GM18909 (cell line): Measurements from ENCODE around the gene RD3L.
"Not testable (repeated sequence)": the region's sequence is repeated elsewhere in the genome, so short reads cannot be mapped to it uniquely, and the experiment has no call there.

Experiments used
- ATAC-seq: cut with Tn5 transposase; IDR thresholded peaks from one replicate; pipeline ENCODE4 v1.9.1; 2021; ENCODE audit warnings: mild to moderate bottlenecking; ENCODE audit not compliant: unreplicated experiment, poor library complexity

Gene RD3L

DNA sequence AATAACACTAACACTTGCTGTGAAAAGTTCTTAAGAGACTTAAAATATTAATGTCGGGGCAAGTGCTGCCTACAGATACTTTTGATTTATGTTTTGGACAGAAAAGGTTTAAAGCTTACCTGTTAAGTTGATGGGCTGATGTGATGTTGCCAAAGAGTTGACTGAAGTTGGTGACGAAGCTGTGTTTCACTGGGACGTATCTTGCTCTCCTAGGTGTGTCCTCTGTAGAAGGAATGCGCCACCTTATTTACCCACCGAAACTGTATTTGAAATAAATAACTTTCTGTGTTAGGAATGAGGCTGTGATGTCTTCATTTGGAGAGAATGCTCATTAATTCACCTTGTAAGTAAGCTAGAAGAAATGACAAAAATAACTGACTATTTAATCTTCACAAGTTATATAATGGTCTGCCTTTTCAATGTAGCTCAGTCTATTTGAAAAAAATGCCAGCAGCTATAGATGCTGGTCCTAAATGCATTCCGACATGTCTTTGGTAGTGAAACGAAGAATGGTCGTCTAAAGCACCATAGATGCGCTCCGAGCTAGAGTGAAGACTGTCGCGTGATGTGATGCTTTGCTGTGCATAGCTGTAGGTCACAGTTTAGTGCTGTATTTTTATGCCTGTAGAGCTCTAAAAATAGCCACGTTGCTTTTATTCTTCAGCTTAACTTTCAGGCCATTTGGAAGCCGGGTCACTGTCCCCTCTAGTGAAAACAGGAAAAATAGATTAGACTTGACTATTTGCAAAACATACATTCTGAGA is at the start of gene RD3L:
RD3L (minus strand) TSS at position 557 of the 764 bp plus-strand sequence. CDS start 834 bp downstream, outside the sequence.
- ATAC-seq = no peak

GRCh38 chr14:103989964-103990363 is 47.6 kb upstream of the RD3L start:
- no peak for ATAC-seq

DNA sequence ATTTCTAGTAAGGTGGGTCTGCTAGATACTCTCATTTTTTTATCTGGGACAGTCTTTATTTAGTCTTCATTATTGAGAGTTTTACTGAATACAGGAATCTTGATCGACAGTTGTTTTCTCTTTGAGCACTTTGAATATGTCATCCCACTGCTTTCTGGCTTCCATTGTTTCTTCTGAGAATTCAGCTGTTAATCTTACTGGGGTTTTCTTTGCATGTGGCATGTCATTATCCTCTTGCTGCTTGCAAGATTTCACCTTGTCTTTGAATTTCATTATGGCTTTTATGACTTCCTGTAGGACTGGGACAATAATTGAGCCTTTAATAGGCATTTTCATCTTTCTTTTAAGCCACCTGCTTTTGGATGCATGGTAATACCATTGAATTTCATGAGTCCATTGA is 46.7 kb upstream of the RD3L start:
- ATAC-seq = no peak

GRCh38 chr14:103984196-103984595 is 41.9 kb upstream of the RD3L start:
- ATAC-seq = no peak

DNA sequence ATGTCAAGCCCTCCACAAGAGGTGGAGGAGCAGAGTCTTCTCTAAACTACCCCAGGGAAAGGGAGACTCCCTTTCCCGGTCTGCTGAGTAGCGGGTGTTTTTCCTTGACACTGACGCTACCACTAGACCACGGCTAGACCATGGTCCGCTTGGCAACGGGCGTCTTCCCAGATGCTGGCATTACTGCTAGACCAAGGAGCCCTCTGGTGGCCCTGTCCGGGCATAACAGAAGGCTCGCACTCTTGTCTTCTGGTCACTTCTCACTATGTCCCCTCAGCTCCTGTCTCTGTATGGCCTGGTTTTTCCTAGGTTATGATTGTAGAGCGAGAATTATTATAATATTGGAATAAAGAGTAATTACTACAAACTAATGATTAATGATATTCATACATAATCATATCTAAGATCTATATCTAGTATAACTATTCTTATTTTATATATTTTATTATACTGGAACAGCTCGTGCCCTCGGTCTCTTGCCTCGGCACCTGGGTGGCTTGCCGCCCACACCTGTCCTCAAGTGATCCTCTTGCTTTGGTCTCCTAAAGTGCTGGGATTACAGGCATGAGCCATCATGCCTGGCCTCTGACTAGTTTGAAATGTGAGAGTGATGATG is 38.4 kb upstream of the RD3L start:
- not testable (repeated sequence) for ATAC-seq

GRCh38 chr14:103974575-103974974 is 32.2 kb upstream of the RD3L start:
- no peak for ATAC-seq

- no peak for ATAC-seq
Measured at GRCh38 chr14:103973354-103973753, 31.0 kb upstream of the RD3L start.

DNA sequence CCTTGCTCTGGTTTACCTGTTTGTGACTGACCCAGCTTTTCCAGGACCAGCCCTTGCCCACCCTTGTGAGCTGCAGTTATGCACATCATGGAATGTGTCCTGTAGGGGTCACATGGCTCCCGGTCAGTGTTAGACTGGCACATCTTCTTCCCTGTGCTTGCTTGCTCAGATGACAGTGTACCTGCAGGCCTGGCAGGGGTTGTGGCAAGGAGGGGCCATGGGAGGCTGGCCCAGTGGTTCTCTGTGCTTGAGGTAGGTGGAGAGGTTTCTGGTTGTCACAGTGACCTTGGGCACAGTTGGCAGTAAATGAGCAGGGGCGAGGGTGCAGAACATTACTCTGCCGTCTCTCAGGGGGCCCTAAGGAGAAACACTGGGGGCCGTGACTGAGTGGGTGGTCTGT is 27.6 kb upstream of the RD3L start:
- no peak for ATAC-seq

- ATAC-seq = no peak
Measured at GRCh38 chr14:103966631-103967030, 24.3 kb upstream of the RD3L start.

DNA sequence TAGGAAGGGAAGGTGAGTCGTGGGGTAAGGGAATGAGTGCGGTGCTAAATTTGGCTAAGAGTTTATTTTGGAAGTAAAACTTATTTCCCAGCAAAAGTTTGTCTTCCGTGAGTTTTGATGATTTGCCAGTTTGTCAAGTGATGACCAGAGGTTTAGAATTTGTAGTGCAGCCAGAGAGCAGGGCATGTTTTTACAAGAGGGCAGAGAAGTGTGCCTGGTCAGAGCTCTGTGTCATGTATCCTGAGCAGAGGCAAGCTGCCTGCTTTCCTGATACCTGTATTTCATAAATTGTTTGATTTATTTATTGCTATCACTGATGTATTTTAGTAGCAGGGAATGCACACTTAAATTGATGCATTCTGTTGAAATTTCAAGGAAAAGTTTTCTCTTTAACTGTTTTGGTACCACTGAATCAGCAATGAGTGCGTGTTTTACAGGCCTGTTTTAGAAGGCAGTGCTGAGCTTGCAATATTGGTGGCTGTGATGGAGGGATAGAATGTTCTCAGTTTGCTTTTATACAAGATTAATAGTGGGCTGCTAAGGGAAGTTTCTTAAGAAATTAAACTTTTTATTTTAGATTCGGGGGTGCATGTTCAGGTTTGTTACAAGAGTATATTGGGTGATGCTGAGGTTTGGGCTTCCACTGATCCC is 19.7 kb upstream of the RD3L start:
- ATAC-seq = no peak

- no peak for ATAC-seq
Measured at GRCh38 chr14:103960457-103961055, 18.2 kb upstream of the RD3L start.

- no peak for ATAC-seq
Measured at GRCh38 chr14:103949131-103949790, 6.9 kb upstream of the RD3L start.

DNA sequence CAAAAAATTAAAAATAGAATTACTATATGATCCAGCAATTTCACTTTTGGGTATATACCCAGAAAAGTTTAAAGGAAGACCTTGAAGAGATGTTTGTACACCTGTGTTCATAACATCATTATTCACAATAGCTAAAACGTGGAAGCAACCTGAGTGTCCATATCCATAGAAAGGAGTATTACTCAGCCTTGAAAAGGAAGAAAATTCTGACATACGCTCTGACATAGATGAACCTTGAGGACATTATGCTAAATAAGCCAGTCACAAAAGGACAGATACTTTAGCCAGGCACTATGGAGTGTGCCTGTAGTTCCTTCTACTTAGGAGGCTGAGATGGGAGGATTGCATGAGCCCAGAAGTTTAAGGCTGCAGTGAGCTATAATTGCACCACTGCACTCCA is 6.1 kb upstream of the RD3L start:
- no peak for ATAC-seq

DNA sequence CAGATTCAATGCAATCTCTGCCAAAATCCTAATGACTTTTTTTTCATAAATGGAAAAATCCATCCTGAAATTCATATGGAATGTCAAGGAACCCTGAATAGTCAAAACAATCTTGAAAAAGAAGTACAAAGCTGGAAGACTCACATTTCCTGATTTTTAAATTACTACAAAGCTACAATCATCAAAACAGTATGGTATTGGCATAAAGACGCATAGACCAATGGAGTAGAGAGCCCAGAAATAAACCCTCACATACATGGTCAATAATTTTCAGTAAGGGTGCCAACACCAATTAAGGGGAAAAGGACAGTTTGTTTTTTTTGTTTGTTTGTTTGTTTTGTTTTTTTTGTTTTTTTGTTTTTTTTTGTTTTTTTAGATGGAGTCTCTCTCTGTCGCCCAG is 4.6 kb upstream of the RD3L start:
- ATAC-seq = no peak

GRCh38 chr14:103943673-103944072 is 1.3 kb upstream of the RD3L start:
- ATAC-seq = no peak

- no peak for ATAC-seq
Measured at GRCh38 chr14:103941462-103941861, 867 bp downstream of the RD3L start.

- ATAC-seq = no peak
Measured at GRCh38 chr14:103935102-103935501, 7.2 kb downstream of the RD3L start.

- no peak for ATAC-seq
Measured at GRCh38 chr14:103932791-103933490, 9.4 kb downstream of the RD3L start.

DNA sequence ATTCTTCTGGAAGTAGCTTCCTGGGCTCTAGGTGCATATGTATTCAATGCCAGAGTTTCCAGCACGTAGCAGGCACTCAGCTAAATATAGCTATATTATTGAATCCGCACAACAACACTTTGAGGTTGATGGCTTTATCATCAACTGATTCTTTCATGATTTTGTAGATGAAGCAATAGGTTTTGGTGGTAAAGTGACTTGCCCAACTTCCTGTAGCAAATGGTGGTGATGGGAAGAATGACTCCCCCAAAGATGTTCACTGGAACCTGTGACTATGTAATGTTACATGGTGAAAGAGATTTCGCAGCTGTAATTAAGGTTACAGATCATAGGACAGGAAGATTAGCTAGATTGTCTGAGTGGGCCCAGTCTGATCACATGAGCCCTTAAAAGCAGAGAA is 10.9 kb downstream of the RD3L start:
- no peak for ATAC-seq

DNA sequence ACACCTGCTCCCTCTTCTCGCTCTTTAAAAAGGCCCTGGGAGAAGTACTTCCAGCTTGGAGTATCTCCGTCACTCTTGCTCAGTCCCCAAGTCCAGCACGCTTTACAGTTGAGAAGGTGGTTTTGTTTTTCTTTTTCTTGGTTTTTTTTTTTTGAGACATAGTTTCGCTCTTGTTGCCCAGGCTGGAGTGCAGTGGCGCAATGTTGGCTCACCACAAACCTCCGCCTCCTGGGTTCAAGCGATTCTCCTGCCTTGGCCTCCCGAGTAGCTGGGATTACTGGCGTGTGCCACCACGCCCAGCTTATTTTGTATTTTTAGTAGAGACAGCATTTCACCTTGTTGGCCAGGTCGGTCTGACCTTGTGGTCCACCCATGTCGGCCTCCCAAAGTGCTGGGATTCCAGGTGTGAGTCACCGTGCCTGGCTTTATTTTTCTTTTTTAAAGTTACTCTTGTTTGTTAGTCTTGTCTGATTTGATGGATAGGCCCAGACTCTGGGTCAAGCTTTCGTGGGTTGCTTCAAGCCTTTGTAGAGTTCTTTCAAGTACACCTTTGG is 12.2 kb downstream of the RD3L start:
- no peak for ATAC-seq
